Vagina (tissue), 2 donors: ENCODE results near the gene APOL5. TPM values are rescaled to one million over a fixed set of nuclear protein-coding genes. Genes with fewer than 3 reads are reported as not detected.

Experiments used
- DNase-seq, 2 donors: peaks; one replicate each; pipeline ENCODE4 v3.0.0-alpha.2; 2017; ENCODE audit errors: extremely low spot score in 2 of 2
- H3K27ac ChIP-seq: fragments of 200-600 bp; sonication (generic); one replicate; pipeline ENCODE4 v1.5.1; 2019
- H3K27me3 ChIP-seq: fragments of 200-600 bp; sonication (generic); one replicate; pipeline ENCODE4 v1.5.1; 2019
- H3K36me3 ChIP-seq, 2 donors: fragments of 200-600 bp; sonication (generic); one replicate each; pipeline ENCODE4 v1.5.1; 2017 to 2019
- H3K4me1 ChIP-seq: fragments of 200-600 bp; sonication (generic); one replicate; pipeline ENCODE4 v1.5.1; 2019
- H3K4me3 ChIP-seq, 2 donors: fragments of 200-600 bp; sonication (generic); 1 replicate in 1 of 2; 2 replicates in 1 of 2; pipeline ENCODE4 v1.5.1; 2016 to 2019
- H3K9me3 ChIP-seq: fragments of 200-600 bp; sonication (generic); one replicate; pipeline ENCODE4 v1.5.1; 2019
- POLR2A ChIP-seq, 2 donors: fragments of 450-650 bp; IDR thresholded peaks; one replicate each; pipeline ENCODE4 v1.6.1; 2017; ENCODE audit warnings: antibody characterized with exemption in 2 of 2, mild to moderate bottlenecking in 2 of 2, moderate library complexity in 2 of 2
- POLR2AphosphoS5 ChIP-seq, 2 donors: sonication (generic); formaldehyde crosslinking; IDR thresholded peaks; one replicate each; pipeline ENCODE4 v1.9.0; 2017; ENCODE audit warnings: antibody characterized with exemption in 2 of 2, mild to moderate bottlenecking in 2 of 2, low read depth in 1 of 2; ENCODE audit not compliant: insufficient read depth in 1 of 2
- intact Hi-C: fragments of 100-400 bp; cut with DNase I; formaldehyde crosslinking; loops from one replicate; pipeline ENCODE4 v1.15.1; 2023
- total RNA-seq: library from RNA; depleted of rRNA; stranded (reverse); fragments of >200 nt; gene quantifications from one replicate; pipeline ENCODE4 v1.2.3, GENCODE V29; 2016
- TF ChIP-seq, protein P1 (sequence below), 3 experiments: fragments of 450-650 bp in 2 of 3; fragments of 200-600 bp in 1 of 3; sonication (generic) in 1 of 3; IDR thresholded peaks; one replicate each; pipeline ENCODE4 v1.5.1; 2017 to 2019; ENCODE audit warnings: antibody characterized with exemption in 3 of 3, mild to moderate bottlenecking in 2 of 3, moderate library complexity in 2 of 3

APOL5 gene
- total RNA-seq, 1 donor from 2014 or later: not detected

DNA sequence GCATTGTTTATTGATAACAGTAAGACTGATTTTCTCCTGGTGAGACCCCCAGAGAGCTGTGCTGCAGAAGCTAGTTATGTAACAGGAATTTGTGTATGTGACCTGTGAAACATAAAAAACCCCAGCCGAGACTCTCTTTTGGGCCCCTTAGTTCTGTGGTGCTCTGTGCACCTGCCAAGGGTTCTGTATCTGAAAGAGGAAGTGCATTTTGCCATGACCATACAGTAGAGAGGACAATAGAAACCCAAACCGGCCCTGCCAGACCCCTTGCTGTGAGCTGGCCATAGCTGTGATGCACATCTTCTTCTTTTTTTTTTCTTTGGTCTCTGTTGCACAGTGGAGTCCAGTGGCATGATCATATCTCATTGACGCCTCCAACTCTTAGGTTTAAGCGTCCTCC lies 31.4 kb upstream of the APOL5 start:
- Histone ChIP-seq H3K27me3 (no peaks in the 10 kb centered on the region), H3K36me3 (no peaks in the 10 kb centered on the region), H3K4me3 (no peak overlapping the region), H3K9me3 (no peaks in the 10 kb centered on the region), H3K4me1 (no peaks in the 10 kb centered on the region), H3K27ac (no peak overlapping the region)
- intact Hi-C loops: no loop called here
- no peak for TF ChIP-seq POLR2A (IDR thresholded peaks at IDR 0.05)
- no peak for TF ChIP-seq POLR2AphosphoS5 (IDR thresholded peaks at IDR 0.05; ENCODE audit: insufficient read depth in 1 of 2, low read depth in 1 of 2)
- TF ChIP-seq, protein P1, sequence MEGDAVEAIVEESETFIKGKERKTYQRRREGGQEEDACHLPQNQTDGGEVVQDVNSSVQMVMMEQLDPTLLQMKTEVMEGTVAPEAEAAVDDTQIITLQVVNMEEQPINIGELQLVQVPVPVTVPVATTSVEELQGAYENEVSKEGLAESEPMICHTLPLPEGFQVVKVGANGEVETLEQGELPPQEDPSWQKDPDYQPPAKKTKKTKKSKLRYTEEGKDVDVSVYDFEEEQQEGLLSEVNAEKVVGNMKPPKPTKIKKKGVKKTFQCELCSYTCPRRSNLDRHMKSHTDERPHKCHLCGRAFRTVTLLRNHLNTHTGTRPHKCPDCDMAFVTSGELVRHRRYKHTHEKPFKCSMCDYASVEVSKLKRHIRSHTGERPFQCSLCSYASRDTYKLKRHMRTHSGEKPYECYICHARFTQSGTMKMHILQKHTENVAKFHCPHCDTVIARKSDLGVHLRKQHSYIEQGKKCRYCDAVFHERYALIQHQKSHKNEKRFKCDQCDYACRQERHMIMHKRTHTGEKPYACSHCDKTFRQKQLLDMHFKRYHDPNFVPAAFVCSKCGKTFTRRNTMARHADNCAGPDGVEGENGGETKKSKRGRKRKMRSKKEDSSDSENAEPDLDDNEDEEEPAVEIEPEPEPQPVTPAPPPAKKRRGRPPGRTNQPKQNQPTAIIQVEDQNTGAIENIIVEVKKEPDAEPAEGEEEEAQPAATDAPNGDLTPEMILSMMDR (IDR thresholded peaks at IDR 0.05): no peak
- no peak for DNase-seq

DNA sequence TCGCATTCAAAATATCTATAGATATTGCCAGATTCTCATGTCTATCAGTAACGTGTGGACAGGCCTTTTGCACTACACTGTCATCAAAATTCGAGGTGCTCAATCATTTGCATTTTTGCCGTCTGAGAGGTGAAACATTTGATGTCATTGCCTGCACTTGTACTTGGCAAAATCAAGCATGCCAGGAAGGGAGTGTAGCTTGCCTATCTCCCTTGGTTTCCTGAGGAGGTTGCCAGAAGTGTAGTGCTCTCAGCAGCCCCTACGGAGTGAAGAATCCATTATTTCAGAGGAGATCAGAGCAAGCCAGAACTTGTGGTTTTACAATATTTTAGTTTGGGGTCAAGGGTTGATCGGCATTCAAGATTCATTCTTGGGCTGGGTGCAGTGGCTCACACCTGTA lies 30.2 kb upstream of the APOL5 start:
- Histone ChIP-seq H3K27ac (no peak overlapping the region), H3K9me3 (no peaks in the 10 kb centered on the region), H3K4me3 (no peak overlapping the region), H3K27me3 (no peaks in the 10 kb centered on the region), H3K4me1 (no peaks in the 10 kb centered on the region), H3K36me3 (no peaks in the 10 kb centered on the region)
- TF ChIP-seq, protein P1 (IDR thresholded peaks at IDR 0.05): no peak
- TF ChIP-seq POLR2AphosphoS5 (IDR thresholded peaks at IDR 0.05; ENCODE audit: insufficient read depth in 1 of 2, low read depth in 1 of 2) (no peak), POLR2A (IDR thresholded peaks at IDR 0.05) (no peak)
- intact Hi-C loops: no loop called here
- DNase-seq: no peak

DNA sequence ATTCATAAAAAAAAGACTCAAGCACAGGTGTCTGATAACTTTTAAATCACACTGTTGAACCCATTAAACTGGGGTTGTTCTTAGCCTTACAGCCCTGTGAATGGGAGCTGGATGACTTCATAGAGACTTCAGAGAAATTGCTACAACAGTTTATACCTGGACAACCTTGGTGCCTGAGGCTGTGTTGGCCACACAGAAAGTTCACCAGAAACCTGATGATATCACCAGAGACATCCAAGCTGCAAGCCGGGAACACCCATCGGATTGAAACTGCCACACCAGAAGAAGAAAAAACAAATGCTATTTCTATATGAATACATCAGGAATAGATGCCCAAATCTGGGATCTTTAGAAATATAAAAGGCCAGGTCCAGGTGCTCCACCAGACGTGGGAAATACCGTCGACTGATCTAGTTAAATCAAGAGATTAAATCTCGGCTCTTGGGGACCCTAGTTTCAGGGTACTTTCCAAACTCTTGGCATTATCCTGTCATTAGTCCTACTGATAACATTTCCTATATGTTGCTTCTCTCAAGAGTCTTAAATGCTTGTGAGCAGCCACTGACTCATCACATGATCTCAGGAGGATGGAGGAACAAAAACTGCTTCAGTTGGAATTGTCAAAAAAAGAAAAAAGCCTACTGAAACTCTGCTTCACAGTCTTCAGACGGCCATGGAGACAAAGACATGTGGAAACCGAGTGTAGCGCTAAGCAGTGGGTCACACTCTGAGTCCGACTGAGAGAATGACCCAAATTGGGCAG lies 28.6 kb upstream of the APOL5 start:
- Histone ChIP-seq H3K27me3 (no peaks in the 10 kb centered on the region), H3K36me3 (no peaks in the 10 kb centered on the region), H3K4me1 (no peaks in the 10 kb centered on the region), H3K27ac (no peak overlapping the region), H3K4me3 (no peak overlapping the region), H3K9me3 (no peaks in the 10 kb centered on the region)
- TF ChIP-seq POLR2A (IDR thresholded peaks at IDR 0.05): no peak
- DNase-seq: no peak
- intact Hi-C loops: no loop called here

DNA sequence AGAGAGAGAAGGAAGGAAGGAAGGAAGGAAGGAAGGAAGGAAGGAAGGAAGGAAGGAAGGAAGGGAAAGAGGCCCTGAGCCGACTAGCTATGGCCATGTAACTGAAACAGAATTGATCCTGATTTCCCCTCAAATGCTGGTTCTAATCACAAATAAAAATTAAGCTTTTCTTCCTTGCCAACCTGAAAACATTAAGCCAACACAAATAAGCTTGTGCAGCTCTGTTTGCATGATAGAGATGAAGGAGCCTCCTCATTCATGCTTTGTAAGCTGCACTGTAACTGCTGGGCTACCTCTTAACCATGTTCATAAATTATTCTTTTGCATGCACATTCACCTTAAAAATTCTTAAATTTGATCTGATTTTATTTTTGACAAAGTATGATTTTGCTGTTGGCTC lies 27.7 kb upstream of the APOL5 start:
- DNase-seq: no peak
- intact Hi-C loops: no loop called here
- Histone ChIP-seq H3K27ac (no peak overlapping the region), H3K9me3 (no peaks in the 10 kb centered on the region), H3K4me3 (no peak overlapping the region), H3K36me3 (no peaks in the 10 kb centered on the region), H3K4me1 (no peaks in the 10 kb centered on the region), H3K27me3 (no peaks in the 10 kb centered on the region)
- no peak for TF ChIP-seq POLR2AphosphoS5 (IDR thresholded peaks at IDR 0.05; ENCODE audit: insufficient read depth in 1 of 2, low read depth in 1 of 2)
- TF ChIP-seq, protein P1 (IDR thresholded peaks at IDR 0.05): no peak
- no peak for TF ChIP-seq POLR2A (IDR thresholded peaks at IDR 0.05)

DNA sequence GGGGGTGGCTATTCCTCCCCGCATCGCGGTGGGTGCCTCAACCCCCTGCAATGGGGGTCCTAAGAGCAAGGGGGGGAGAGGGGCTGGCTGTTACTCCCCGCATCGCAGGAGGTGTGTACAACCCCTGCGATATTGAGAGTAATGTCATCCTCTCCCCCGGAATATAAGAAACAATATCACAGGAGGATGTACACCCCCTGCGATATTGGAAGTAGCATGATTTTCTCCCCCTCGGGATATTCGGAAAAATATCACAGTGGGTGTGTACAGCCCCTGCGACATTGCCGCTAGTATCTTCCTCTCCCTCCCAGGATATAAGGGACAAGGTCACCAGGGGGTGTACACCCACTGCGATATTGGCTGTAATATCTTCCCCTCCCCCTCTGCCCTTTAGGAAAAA lies 22.5 kb upstream of the APOL5 start:
- Histone ChIP-seq H3K4me3 (no peak overlapping the region), H3K36me3 (no peaks in the 10 kb centered on the region), H3K27ac (no peak overlapping the region), H3K9me3 (no peaks in the 10 kb centered on the region), H3K4me1 (no peaks in the 10 kb centered on the region), H3K27me3 (no peaks in the 10 kb centered on the region)
- intact Hi-C loops: no loop called here
- no peak for TF ChIP-seq POLR2A (IDR thresholded peaks at IDR 0.05)
- no peak for TF ChIP-seq POLR2AphosphoS5 (IDR thresholded peaks at IDR 0.05; ENCODE audit: insufficient read depth in 1 of 2, low read depth in 1 of 2)
- TF ChIP-seq, protein P1 (IDR thresholded peaks at IDR 0.05): no peak
- DNase-seq: no peak
